Thoracic aorta (tissue), 2 donors: ENCODE measurements around the gene ZNF782. TPM values are rescaled to one million over a fixed set of nuclear protein-coding genes. Genes with fewer than 3 reads are reported as not detected.
A peak's percentile ranks its signal among the peaks of the same experiment; 100 is the strongest.

Experiments
- ATAC-seq: fragments of 150-250 bp; one replicate; pipeline ENCODE4 v1.8.0; 2017; ENCODE audit warnings: low read depth; ENCODE audit not compliant: insufficient number of reproducible peaks, low FRiP score
- DNase-seq: peaks from one replicate; pipeline ENCODE4 v3.0.0-alpha.2; 2020; ENCODE audit warnings: low spot score
- H3K27ac ChIP-seq, 2 donors: fragments of 200-600 bp; sonication (generic); 1 replicate in 1 of 2; 2 replicates in 1 of 2; pipeline ENCODE4 v1.5.1; 2016; ENCODE audit warnings: mild to moderate bottlenecking in 2 of 2, moderate library complexity in 2 of 2
- H3K27me3 ChIP-seq: fragments of 200-600 bp; sonication (generic); replicated peaks from 2 replicates; pipeline ENCODE4 v1.6.0; 2016; ENCODE audit warnings: mild to moderate bottlenecking; ENCODE audit not compliant: insufficient read depth
- H3K36me3 ChIP-seq: fragments of 200-600 bp; sonication (generic); one replicate; pipeline ENCODE4 v1.5.1; 2016
- H3K4me1 ChIP-seq, 2 donors: fragments of 200-600 bp; sonication (generic); 1 replicate in 1 of 2; 2 replicates in 1 of 2; pipeline versions ENCODE4 v1.5.1 to v1.6.0; 2016; ENCODE audit warnings: low read depth in 2 of 2, mild to moderate bottlenecking in 1 of 2; ENCODE audit not compliant: control insufficient read depth in 1 of 2
- H3K4me3 ChIP-seq: fragments of 200-600 bp; sonication (generic); 2 replicates; pipeline ENCODE4 v1.5.1; 2016; ENCODE audit warnings: mild to moderate bottlenecking
- H3K9me3 ChIP-seq: fragments of 200-600 bp; sonication (generic); 2 replicates; pipeline ENCODE4 v1.5.1; 2016
- total RNA-seq, 2 donors: library from RNA; depleted of rRNA; stranded (reverse); fragments of >200 nt; gene quantifications; one replicate each; pipeline versions ENCODE4 v1.1.0 to v1.2.3, GENCODE V29; 2016
- TF ChIP-seq, protein P1 (sequence below): fragments of 200-600 bp; sonication (generic); IDR thresholded peaks from one replicate; pipeline ENCODE4 v1.5.1; 2019; ENCODE audit warnings: antibody characterized with exemption

ZNF782 gene
- total RNA-seq, 2 donors from 2014 or later: 11.1 to 22.4 TPM

DNA sequence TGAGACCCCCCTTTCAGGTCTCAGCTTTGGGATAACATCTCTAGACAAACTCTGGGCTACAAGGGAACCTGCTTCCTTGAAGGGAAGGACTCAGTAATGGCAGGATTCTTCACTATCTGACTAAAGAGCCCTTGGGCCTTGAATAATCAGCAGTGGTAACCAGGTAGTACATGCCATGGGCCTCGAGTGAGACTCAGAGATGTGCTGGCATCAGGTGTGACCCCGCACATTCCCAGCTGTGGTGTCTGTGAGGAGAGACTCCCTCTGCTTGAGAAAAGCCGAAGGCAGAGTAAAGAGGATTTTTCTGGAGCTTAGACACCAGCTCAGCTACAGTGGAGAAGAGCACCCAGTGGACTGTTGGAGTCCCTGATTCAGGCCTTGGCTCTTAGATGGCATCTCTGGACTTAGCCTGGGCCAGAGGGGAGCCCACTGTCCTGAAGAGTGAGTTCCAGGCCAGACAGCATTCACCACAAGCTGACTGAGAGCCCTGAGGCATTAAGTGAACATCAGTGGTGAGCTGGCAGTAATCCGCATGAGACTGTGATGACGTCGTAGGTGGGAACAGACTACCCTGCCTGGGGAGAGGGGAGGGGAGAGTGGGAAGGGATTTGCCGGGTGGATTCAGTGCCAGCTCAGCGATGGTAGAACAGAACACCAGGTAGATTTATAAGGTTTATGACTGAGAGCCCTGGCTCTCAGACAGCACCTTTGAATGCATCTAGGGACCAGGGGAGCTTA, 5.3 kb upstream of the ZNF782 start:
- no peak for ATAC-seq
- Histone ChIP-seq H3K27me3 (no peaks in the 10 kb centered on the region), H3K27ac (no peak overlapping the region)

DNA sequence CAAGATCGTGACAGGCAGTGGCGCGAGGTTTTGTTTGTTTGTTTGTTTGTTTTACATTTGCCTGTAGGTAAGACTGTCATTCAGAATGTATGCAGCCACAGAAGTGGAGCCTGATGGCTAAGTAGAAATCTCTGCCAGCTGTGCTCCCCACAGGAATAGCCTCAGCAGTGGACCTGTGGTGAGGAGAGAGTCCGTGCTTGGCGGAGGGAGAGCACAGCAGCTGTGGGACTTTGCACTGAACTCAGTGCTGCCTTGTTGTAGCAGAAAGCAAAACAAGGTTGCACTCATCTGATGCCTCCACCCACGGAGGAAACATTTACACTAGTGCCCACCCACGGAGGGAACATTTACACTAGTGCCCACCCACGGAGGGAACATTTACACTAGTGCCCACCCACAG, 4.4 kb upstream of the ZNF782 start:
- DNase-seq (no peak), ATAC-seq (no peak)
- no peaks in the 10 kb centered on the region for H3K36me3 ChIP-seq
- TF ChIP-seq, protein P1, sequence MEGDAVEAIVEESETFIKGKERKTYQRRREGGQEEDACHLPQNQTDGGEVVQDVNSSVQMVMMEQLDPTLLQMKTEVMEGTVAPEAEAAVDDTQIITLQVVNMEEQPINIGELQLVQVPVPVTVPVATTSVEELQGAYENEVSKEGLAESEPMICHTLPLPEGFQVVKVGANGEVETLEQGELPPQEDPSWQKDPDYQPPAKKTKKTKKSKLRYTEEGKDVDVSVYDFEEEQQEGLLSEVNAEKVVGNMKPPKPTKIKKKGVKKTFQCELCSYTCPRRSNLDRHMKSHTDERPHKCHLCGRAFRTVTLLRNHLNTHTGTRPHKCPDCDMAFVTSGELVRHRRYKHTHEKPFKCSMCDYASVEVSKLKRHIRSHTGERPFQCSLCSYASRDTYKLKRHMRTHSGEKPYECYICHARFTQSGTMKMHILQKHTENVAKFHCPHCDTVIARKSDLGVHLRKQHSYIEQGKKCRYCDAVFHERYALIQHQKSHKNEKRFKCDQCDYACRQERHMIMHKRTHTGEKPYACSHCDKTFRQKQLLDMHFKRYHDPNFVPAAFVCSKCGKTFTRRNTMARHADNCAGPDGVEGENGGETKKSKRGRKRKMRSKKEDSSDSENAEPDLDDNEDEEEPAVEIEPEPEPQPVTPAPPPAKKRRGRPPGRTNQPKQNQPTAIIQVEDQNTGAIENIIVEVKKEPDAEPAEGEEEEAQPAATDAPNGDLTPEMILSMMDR: no peak
- no peak overlapping the region for H3K4me3 ChIP-seq
- H3K4me1 ChIP-seq: peaks cover 5 to 6% of the 10 kb centered on the region in 2 donors
- H3K9me3 ChIP-seq: no peaks in the 10 kb centered on the region
- no peak overlapping the region for H3K27ac ChIP-seq
- H3K27me3 ChIP-seq: no peaks in the 10 kb centered on the region

More for the DNA sequence above, 5.3 kb upstream of the ZNF782 start:
- Histone ChIP-seq H3K4me3 (no peak overlapping the region), H3K9me3 (no peaks in the 10 kb centered on the region), H3K4me1 (peaks cover 5% of the 10 kb centered on the region in 2 donors), H3K36me3 (no peaks in the 10 kb centered on the region)
- TF ChIP-seq, protein P1: no peak
- DNase-seq: no peak

DNA sequence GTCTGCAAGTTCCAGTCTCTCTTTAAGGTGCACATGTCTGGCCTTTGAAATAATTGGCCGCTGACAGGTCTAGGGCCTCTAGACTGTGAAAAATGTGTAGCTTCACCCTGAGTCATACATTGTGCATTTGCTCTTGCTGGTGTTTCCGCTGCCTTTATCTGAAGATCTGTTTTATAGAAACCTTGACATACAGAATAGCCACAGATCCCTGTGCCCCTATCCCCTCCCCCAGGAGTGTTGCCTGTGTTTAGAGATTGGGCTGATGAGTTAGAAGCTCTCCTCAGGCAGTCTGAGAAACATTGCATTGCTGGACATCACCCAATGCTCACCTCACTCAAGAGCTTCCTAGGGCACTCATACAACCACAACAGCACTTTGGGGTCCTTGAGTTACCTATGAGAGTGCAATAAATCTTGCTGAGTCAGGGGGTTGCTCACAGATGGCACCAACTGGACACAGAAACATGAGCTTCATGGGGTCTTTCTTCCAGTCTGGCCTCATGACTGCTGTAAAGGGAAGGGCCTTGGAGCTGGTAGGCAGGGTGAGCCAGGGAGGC, 3.8 kb upstream of the ZNF782 start:
- Histone ChIP-seq H3K36me3 (no peaks in the 10 kb centered on the region), H3K27me3 (no peaks in the 10 kb centered on the region), H3K9me3 (no peaks in the 10 kb centered on the region), H3K4me3 (no peak overlapping the region), H3K4me1 (peaks cover 11 to 12% of the 10 kb centered on the region in 2 donors), H3K27ac (no peak overlapping the region)
- DNase-seq: no peak
- TF ChIP-seq, protein P1: no peak
- ATAC-seq: no peak

DNA sequence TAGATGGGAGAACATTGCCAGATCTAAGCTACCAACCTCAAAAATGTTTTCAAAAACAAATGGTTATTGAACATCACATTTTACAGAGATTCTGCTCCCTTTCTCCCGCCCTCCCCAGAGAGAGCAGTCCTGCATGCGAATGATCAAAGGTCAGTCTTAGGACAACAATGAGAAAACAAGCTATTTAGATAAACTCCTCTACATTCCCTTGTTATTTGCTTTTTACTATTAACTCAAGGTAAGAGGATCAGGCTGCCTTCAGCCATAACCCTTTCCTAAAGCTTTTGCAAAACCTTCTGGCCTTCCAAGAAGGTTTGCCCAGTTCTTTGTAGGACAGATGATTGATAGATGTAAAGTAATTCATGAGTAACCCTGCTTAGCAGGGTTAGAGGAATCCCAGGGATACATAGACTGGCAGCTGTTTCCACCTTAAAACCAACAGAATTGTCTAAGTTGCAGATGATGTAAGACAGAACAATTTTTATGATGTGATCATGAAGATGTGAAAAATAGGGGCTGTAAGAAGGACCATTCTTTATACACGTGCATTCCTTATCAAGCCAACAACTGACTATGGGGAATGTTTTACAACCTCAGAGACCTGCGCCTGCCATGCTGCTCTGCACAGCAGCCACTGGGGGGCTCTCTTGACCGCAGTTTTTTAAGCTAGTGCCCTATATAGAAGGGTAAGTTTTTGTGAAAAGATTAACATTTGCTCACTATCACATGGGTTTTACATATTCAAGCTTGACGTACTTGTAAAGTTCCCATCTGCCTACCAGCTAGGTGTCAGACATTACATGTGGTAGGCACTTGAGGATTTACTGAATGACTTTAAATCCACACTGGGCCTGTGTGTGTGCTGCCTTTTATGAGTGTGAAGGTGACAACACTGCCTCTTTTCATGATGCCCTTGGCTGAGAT, 2.3 kb upstream of the ZNF782 start:
- no peaks in the 10 kb centered on the region for H3K9me3 ChIP-seq
- peaks cover 17 to 27% of the 10 kb centered on the region in 2 donors for H3K4me1 ChIP-seq
- DNase-seq (no peak), ATAC-seq (no peak)
- H3K27ac ChIP-seq: no peak overlapping the region
- no peaks in the 10 kb centered on the region for H3K36me3 ChIP-seq
- H3K4me3 ChIP-seq: no peak overlapping the region
- H3K27me3 ChIP-seq: no peaks in the 10 kb centered on the region
- TF ChIP-seq, protein P1: peak; percentile 62
